HEK293 (cell line): ENCODE measurements around the gene LOX.

Source experiments
- TF ChIP-seq, protein P1 (sequence below): fragments of 450-650 bp; formaldehyde crosslinking; IDR thresholded peaks from 2 replicates; pipeline ENCODE4 v1.5.1; 2016; ENCODE audit warnings: missing biosample characterization, missing genetic modification characterization, low read depth
- TF ChIP-seq, protein P2 (sequence below): fragments of 450-650 bp; formaldehyde crosslinking; IDR thresholded peaks from 2 replicates; pipeline ENCODE4 v1.5.1; 2016; ENCODE audit warnings: missing biosample characterization, missing genetic modification characterization

DNA sequence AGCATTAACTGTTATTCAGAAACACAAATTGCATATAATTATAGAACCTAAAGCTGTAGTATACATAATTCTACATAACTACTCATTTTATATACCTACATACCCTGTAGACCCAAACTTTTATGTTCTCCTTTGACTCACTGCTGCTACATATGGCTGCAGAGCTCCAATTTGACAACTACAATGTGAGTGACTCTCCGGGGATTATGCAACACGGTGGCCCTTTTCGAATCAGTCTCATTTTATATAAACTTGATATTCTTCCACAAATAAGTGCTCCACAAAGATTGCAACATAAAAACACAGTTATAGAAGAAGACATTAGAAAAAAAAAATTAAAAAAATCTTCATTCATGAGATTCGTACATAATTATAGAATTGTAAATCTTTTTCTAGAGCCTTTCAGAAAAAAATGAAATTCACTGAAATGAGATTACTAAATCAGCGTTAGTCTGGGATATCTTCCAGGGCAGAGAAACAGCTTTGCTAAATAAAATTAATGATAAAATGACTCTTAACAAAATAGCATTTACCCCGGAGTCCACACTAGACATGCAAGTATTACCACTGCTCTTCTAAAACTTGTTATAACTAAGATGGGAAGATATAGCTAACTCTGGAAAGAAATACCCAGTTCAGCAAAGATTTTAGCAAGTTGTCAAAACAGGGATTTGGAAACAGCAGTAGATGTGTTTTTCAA lies 63.7 kb downstream of the LOX start:
- TF ChIP-seq, protein P1, sequence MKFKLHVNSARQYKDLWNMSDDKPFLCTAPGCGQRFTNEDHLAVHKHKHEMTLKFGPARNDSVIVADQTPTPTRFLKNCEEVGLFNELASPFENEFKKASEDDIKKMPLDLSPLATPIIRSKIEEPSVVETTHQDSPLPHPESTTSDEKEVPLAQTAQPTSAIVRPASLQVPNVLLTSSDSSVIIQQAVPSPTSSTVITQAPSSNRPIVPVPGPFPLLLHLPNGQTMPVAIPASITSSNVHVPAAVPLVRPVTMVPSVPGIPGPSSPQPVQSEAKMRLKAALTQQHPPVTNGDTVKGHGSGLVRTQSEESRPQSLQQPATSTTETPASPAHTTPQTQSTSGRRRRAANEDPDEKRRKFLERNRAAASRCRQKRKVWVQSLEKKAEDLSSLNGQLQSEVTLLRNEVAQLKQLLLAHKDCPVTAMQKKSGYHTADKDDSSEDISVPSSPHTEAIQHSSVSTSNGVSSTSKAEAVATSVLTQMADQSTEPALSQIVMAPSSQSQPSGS (tag by site-specific recombination): no peak
- TF ChIP-seq, protein P2, sequence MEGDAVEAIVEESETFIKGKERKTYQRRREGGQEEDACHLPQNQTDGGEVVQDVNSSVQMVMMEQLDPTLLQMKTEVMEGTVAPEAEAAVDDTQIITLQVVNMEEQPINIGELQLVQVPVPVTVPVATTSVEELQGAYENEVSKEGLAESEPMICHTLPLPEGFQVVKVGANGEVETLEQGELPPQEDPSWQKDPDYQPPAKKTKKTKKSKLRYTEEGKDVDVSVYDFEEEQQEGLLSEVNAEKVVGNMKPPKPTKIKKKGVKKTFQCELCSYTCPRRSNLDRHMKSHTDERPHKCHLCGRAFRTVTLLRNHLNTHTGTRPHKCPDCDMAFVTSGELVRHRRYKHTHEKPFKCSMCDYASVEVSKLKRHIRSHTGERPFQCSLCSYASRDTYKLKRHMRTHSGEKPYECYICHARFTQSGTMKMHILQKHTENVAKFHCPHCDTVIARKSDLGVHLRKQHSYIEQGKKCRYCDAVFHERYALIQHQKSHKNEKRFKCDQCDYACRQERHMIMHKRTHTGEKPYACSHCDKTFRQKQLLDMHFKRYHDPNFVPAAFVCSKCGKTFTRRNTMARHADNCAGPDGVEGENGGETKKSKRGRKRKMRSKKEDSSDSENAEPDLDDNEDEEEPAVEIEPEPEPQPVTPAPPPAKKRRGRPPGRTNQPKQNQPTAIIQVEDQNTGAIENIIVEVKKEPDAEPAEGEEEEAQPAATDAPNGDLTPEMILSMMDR: no peak
